Liver (tissue), 3 donors: Measurements from ENCODE around the gene NUDT14.

Experiments used
- EGR1 ChIP-seq, 2 donors: IDR thresholded peaks; 2 replicates each; pipeline ENCODE4 v1.6.1; 2016 to 2018; ENCODE audit warnings: antibody characterized with exemption in 2 of 2, low read depth in 2 of 2
- FOXA1 ChIP-seq: IDR thresholded peaks from 2 replicates; pipeline ENCODE4 v1.6.1; 2016; ENCODE audit warnings: antibody characterized with exemption
- HNF4G ChIP-seq: IDR thresholded peaks from 2 replicates; pipeline ENCODE4 v1.6.1; 2016; ENCODE audit warnings: antibody characterized with exemption
- RAD21 ChIP-seq, 2 donors: IDR thresholded peaks; 2 replicates each; pipeline ENCODE4 v1.6.1; 2016; ENCODE audit warnings: antibody characterized with exemption in 2 of 2, mild to moderate bottlenecking in 2 of 2
- RXRA ChIP-seq, 2 donors: IDR thresholded peaks; 2 replicates each; pipeline ENCODE4 v1.6.1; 2017 to 2018; ENCODE audit warnings: antibody characterized with exemption in 2 of 2, mild to moderate bottlenecking in 1 of 2
- SP1 ChIP-seq: IDR thresholded peaks from 2 replicates; pipeline ENCODE4 v1.6.1; 2018; ENCODE audit warnings: antibody characterized with exemption, mild to moderate bottlenecking
- TAF1 ChIP-seq: conservative IDR thresholded peaks from 2 replicates; pipeline ENCODE4 v1.6.1; 2016; ENCODE audit warnings: antibody characterized with exemption, mild to moderate bottlenecking
- YY1 ChIP-seq: IDR thresholded peaks from 2 replicates; pipeline ENCODE4 v1.6.1; 2016; ENCODE audit warnings: antibody characterized with exemption, mild to moderate bottlenecking
- TF ChIP-seq, protein P1 (sequence below): fragments of 150-350 bp; IDR thresholded peaks from 2 replicates; pipeline ENCODE4 v1.5.1; 2017; ENCODE audit warnings: improper control_type of control experiment, low read depth, low read length; ENCODE audit not compliant: missing input control
- TF ChIP-seq, protein P2 (sequence below): IDR thresholded peaks from 2 replicates; pipeline ENCODE4 v1.6.1; 2016; ENCODE audit warnings: antibody characterized with exemption
- TF ChIP-seq, protein P3 (sequence below): IDR thresholded peaks from 2 replicates; pipeline ENCODE4 v1.6.1; 2016; ENCODE audit warnings: antibody characterized with exemption, mild to moderate bottlenecking
- donor health status: healthy.
- donor health status: healthy.

DNA sequence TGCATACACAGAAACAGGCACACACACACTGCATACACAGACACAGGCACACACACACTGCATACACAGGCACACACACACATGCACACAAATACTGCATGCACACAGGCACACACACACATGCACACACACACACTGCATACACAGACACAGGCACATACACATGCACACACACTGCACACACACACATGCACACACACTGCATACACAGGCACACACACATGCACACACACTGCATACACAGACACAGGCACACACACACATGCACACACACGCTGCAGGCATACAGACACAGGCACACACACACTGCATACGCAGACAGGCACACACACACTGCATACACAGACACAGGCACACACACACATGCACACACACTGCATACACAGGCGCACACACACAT lies 34.5 kb upstream of the NUDT14 start:
- TF ChIP-seq, protein P1, sequence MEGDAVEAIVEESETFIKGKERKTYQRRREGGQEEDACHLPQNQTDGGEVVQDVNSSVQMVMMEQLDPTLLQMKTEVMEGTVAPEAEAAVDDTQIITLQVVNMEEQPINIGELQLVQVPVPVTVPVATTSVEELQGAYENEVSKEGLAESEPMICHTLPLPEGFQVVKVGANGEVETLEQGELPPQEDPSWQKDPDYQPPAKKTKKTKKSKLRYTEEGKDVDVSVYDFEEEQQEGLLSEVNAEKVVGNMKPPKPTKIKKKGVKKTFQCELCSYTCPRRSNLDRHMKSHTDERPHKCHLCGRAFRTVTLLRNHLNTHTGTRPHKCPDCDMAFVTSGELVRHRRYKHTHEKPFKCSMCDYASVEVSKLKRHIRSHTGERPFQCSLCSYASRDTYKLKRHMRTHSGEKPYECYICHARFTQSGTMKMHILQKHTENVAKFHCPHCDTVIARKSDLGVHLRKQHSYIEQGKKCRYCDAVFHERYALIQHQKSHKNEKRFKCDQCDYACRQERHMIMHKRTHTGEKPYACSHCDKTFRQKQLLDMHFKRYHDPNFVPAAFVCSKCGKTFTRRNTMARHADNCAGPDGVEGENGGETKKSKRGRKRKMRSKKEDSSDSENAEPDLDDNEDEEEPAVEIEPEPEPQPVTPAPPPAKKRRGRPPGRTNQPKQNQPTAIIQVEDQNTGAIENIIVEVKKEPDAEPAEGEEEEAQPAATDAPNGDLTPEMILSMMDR: no peak
- TF ChIP-seq EGR1 (IDR thresholded peaks at IDR 0.05; ENCODE audit: low read depth in 2 of 2) (no peak), TAF1 (no peak), RXRA (IDR thresholded peaks at IDR 0.05) (no peak), YY1 (no peak), SP1 (no peak), HNF4G (no peak), RAD21 (IDR thresholded peaks at IDR 0.05) (no peak), FOXA1 (no peak)
- TF ChIP-seq, protein P2, sequence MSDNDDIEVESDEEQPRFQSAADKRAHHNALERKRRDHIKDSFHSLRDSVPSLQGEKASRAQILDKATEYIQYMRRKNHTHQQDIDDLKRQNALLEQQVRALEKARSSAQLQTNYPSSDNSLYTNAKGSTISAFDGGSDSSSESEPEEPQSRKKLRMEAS: no peak
- TF ChIP-seq, protein P3, sequence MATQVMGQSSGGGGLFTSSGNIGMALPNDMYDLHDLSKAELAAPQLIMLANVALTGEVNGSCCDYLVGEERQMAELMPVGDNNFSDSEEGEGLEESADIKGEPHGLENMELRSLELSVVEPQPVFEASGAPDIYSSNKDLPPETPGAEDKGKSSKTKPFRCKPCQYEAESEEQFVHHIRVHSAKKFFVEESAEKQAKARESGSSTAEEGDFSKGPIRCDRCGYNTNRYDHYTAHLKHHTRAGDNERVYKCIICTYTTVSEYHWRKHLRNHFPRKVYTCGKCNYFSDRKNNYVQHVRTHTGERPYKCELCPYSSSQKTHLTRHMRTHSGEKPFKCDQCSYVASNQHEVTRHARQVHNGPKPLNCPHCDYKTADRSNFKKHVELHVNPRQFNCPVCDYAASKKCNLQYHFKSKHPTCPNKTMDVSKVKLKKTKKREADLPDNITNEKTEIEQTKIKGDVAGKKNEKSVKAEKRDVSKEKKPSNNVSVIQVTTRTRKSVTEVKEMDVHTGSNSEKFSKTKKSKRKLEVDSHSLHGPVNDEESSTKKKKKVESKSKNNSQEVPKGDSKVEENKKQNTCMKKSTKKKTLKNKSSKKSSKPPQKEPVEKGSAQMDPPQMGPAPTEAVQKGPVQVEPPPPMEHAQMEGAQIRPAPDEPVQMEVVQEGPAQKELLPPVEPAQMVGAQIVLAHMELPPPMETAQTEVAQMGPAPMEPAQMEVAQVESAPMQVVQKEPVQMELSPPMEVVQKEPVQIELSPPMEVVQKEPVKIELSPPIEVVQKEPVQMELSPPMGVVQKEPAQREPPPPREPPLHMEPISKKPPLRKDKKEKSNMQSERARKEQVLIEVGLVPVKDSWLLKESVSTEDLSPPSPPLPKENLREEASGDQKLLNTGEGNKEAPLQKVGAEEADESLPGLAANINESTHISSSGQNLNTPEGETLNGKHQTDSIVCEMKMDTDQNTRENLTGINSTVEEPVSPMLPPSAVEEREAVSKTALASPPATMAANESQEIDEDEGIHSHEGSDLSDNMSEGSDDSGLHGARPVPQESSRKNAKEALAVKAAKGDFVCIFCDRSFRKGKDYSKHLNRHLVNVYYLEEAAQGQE: no peak
